Adrenal gland (tissue), 5 donors: ENCODE measurements around the gene DES.

ENCODE experiments used
- POLR2A ChIP-seq, 2 donors: fragments of 450-650 bp; IDR thresholded peaks; one replicate each; pipeline ENCODE4 v1.6.1; 2017; ENCODE audit warnings: antibody characterized with exemption in 2 of 2, mild to moderate bottlenecking in 2 of 2, moderate library complexity in 1 of 2
- TF ChIP-seq, protein P1 (sequence below), 6 experiments: fragments of 450-650 bp in 4 of 6; fragments of 200-600 bp in 2 of 6; sonication (generic) in 1 of 6; IDR thresholded peaks; 1 replicate in 5 of 6; 2 replicates in 1 of 6; pipeline versions ENCODE4 v1.5.1 to v1.8.0; 2016 to 2021; ENCODE audit warnings: antibody characterized with exemption in 6 of 6, mild to moderate bottlenecking in 2 of 6, moderate library complexity in 1 of 6
- donor health status: DM: no; HTN: no; CAD: no.

DNA sequence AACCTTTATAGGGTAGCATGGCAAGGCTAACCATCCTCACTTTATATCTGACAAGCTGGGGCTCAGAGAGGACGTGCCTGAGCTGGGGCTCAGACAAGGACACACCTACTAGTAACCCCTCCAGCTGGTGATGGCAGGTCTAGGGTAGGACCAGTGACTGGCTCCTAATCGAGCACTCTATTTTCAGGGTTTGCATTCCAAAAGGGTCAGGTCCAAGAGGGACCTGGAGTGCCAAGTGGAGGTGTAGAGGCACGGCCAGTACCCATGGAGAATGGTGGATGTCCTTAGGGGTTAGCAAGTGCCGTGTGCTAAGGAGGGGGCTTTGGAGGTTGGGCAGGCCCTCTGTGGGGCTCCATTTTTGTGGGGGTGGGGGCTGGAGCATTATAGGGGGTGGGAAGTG is 1.2 kb upstream of the DES start:
- TF ChIP-seq, protein P1, sequence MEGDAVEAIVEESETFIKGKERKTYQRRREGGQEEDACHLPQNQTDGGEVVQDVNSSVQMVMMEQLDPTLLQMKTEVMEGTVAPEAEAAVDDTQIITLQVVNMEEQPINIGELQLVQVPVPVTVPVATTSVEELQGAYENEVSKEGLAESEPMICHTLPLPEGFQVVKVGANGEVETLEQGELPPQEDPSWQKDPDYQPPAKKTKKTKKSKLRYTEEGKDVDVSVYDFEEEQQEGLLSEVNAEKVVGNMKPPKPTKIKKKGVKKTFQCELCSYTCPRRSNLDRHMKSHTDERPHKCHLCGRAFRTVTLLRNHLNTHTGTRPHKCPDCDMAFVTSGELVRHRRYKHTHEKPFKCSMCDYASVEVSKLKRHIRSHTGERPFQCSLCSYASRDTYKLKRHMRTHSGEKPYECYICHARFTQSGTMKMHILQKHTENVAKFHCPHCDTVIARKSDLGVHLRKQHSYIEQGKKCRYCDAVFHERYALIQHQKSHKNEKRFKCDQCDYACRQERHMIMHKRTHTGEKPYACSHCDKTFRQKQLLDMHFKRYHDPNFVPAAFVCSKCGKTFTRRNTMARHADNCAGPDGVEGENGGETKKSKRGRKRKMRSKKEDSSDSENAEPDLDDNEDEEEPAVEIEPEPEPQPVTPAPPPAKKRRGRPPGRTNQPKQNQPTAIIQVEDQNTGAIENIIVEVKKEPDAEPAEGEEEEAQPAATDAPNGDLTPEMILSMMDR (IDR thresholded peaks at IDR 0.05), result no peak
- TF ChIP-seq POLR2A (IDR thresholded peaks at IDR 0.05), result no peak
